Measurements from ENCODE around the gene CUBN.

Gene CUBN

GRCh38 chr10:17129741-17130140, at the start of gene CUBN:
Gene CUBN (minus strand): TSS chr10:17129811. CDS start chr10:17129765, 46 bp downstream.
- no peak for DNase-seq

GRCh38 chr10:17179002-17179401, 49.4 kb upstream of the CUBN start:
- DNase-seq, result no peak

- DNase-seq, result no peak
Observed at GRCh38 chr10:17178006-17178405, 48.4 kb upstream of the CUBN start.

GRCh38 chr10:17177014-17177413, 47.4 kb upstream of the CUBN start:
- no peak for DNase-seq

GRCh38 chr10:17176091-17176490, 46.5 kb upstream of the CUBN start:
- no peak for DNase-seq

- DNase-seq, result no peak
Observed at GRCh38 chr10:17175551-17175950, 45.9 kb upstream of the CUBN start.

GRCh38 chr10:17174626-17175025, 45.0 kb upstream of the CUBN start:
- DNase-seq, result no peak

GRCh38 chr10:17171141-17171641, 41.6 kb upstream of the CUBN start:
- DNase-seq, result no peak

- DNase-seq, result no peak
Observed at GRCh38 chr10:17169803-17170202, 40.2 kb upstream of the CUBN start.

GRCh38 chr10:17166699-17167098, 37.1 kb upstream of the CUBN start:
- DNase-seq, result no peak

GRCh38 chr10:17162828-17163227, 33.2 kb upstream of the CUBN start:
- no peak for DNase-seq

- no peak for DNase-seq
Observed at GRCh38 chr10:17161775-17162174, 32.2 kb upstream of the CUBN start.

- no peak for DNase-seq
Observed at GRCh38 chr10:17157024-17157423, 27.4 kb upstream of the CUBN start.

GRCh38 chr10:17155826-17156225, 26.2 kb upstream of the CUBN start:
- no peak for DNase-seq

- DNase-seq, result no peak
Observed at GRCh38 chr10:17154116-17154515, 24.5 kb upstream of the CUBN start.

GRCh38 chr10:17153321-17153720, 23.7 kb upstream of the CUBN start:
- no peak for DNase-seq

- no peak for DNase-seq
Observed at GRCh38 chr10:17151716-17152115, 22.1 kb upstream of the CUBN start.

GRCh38 chr10:17147884-17148489, 18.4 kb upstream of the CUBN start:
- DNase-seq, result no peak

- DNase-seq, result no peak
Observed at GRCh38 chr10:17146892-17147291, 17.3 kb upstream of the CUBN start.

- DNase-seq, result no peak
Observed at GRCh38 chr10:17145239-17145638, 15.6 kb upstream of the CUBN start.

GRCh38 chr10:17144757-17145156, 15.1 kb upstream of the CUBN start:
- no peak for DNase-seq

- no peak for DNase-seq
Observed at GRCh38 chr10:17144032-17144431, 14.4 kb upstream of the CUBN start.

GRCh38 chr10:17143055-17143690, 13.6 kb upstream of the CUBN start:
- DNase-seq, result no peak

- DNase-seq, result no peak
Observed at GRCh38 chr10:17141504-17142229, 12.1 kb upstream of the CUBN start.
